ENCODE data around the gene WWOX. TPM values are rescaled to one million over a fixed set of nuclear protein-coding genes. Genes with fewer than 3 reads are reported as not detected.

WWOX gene
- total RNA-seq, 6 experiments from 2014 or later = 0.46 to 3.4 (median 1.3) TPM

DNA sequence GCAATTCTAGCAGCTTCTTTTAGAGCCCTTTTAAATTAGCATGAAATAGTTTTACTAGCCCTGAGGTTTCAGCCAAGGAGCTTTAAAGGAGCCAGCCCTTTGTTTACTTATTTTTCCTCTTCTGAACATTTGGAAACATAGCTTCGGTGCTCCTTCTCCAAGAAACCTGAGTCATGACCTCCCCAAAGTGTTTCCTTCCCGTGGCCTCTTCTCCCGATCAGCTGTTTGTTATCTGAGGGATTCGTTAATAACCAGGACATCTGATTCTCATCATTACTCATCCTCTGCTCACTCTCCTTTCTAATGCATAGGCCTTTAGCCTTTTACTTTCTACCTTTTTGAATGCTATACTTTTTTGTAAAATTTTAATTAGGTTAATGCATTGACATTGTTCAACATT is 204.5 kb downstream of the WWOX start:
- no peaks in the 10 kb centered on the region; the same call in none of the 2 replicates for H3K36me3 Mint-ChIP-seq (ENCODE audit: low read depth)
- H3K27me3 Mint-ChIP-seq (ENCODE audit: insufficient read depth) = no peaks in the 10 kb centered on the region; the same call in 1 of the 2 replicates
- TF ChIP-seq, protein P1, sequence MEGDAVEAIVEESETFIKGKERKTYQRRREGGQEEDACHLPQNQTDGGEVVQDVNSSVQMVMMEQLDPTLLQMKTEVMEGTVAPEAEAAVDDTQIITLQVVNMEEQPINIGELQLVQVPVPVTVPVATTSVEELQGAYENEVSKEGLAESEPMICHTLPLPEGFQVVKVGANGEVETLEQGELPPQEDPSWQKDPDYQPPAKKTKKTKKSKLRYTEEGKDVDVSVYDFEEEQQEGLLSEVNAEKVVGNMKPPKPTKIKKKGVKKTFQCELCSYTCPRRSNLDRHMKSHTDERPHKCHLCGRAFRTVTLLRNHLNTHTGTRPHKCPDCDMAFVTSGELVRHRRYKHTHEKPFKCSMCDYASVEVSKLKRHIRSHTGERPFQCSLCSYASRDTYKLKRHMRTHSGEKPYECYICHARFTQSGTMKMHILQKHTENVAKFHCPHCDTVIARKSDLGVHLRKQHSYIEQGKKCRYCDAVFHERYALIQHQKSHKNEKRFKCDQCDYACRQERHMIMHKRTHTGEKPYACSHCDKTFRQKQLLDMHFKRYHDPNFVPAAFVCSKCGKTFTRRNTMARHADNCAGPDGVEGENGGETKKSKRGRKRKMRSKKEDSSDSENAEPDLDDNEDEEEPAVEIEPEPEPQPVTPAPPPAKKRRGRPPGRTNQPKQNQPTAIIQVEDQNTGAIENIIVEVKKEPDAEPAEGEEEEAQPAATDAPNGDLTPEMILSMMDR (IDR thresholded peaks at IDR 0.05) = no peak
- H3K9me3 Mint-ChIP-seq = peaks cover 57% of the 10 kb centered on the region
- H3K27ac Mint-ChIP-seq = no peak overlapping the region
- DNase-seq = no peak
- no peaks in the 10 kb centered on the region for H3K4me1 Mint-ChIP-seq (ENCODE audit: low read depth)
- no peak overlapping the region for H3K4me3 Mint-ChIP-seq

GRCh38 chr16:78306361-78306760 is 206.9 kb downstream of the WWOX start:
- Mint-ChIP-seq H3K27ac (no peak overlapping the region), H3K27me3 (ENCODE audit: insufficient read depth) (no peaks in the 10 kb centered on the region; the same call in 1 of the 2 replicates), H3K4me3 (no peak overlapping the region), H3K36me3 (ENCODE audit: low read depth) (no peaks in the 10 kb centered on the region; the same call in 1 of the 2 replicates), H3K9me3 (peaks cover 64% of the 10 kb centered on the region), H3K4me1 (ENCODE audit: low read depth) (no peaks in the 10 kb centered on the region)
- TF ChIP-seq, protein P1 (IDR thresholded peaks at IDR 0.05) = no peak
- DNase-seq = no peak

DNA sequence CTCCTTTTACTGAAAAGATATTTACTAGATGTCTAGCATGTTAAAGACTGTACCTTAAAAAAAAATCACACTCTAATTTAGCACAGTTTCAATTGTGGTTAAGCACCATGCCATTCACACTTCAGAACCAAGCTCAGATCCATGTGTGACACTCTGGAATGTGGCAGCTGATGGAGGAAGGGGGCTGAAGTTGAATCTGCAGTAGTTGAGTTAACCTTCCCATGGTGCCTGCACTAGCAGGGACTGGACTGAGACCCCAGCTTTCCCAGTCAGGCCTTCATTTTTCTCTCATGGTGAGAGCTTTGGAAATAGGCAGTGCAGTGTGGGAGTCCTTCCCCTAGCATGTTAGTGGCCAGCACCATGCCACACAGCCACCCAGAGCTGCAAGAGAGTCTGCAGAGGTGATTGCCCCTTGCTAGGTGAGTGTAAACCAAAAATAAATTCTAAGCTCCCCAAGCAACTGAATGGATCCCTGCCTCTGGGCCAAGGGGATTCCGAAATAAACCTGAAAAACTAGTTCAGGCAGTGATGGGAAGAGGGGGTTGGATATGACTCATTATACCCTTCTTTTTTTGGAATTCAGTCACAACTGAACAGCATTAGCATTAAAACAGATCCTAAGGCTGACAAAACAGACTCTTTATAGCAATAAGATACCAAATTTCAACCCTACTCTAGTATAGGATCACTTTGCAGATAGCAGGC is 208.5 kb downstream of the WWOX start:
- no peaks in the 10 kb centered on the region for H3K4me1 Mint-ChIP-seq (ENCODE audit: low read depth)
- H3K4me3 Mint-ChIP-seq = no peak overlapping the region
- no peak for DNase-seq
- no peaks in the 10 kb centered on the region; the same call in 1 of the 2 replicates for H3K36me3 Mint-ChIP-seq (ENCODE audit: low read depth)
- H3K27ac Mint-ChIP-seq = no peak overlapping the region
- TF ChIP-seq, protein P1 (IDR thresholded peaks at IDR 0.05) = no peak
- peaks cover 70% of the 10 kb centered on the region for H3K9me3 Mint-ChIP-seq
- H3K27me3 Mint-ChIP-seq (ENCODE audit: insufficient read depth) = no peaks in the 10 kb centered on the region; the same call in 1 of the 2 replicates

GRCh38 chr16:78309763-78310162 is 210.3 kb downstream of the WWOX start:
- H3K9me3 Mint-ChIP-seq = peaks cover 69% of the 10 kb centered on the region
- TF ChIP-seq, protein P1 (IDR thresholded peaks at IDR 0.05) = no peak
- no peak for DNase-seq
- no peaks in the 10 kb centered on the region; the same call in 1 of the 2 replicates for H3K36me3 Mint-ChIP-seq (ENCODE audit: low read depth)
- no peak overlapping the region for H3K27ac Mint-ChIP-seq
- no peaks in the 10 kb centered on the region; the same call in none of the 2 replicates for H3K27me3 Mint-ChIP-seq (ENCODE audit: insufficient read depth)
- no peaks in the 10 kb centered on the region for H3K4me1 Mint-ChIP-seq (ENCODE audit: low read depth)
- no peak overlapping the region for H3K4me3 Mint-ChIP-seq

DNA sequence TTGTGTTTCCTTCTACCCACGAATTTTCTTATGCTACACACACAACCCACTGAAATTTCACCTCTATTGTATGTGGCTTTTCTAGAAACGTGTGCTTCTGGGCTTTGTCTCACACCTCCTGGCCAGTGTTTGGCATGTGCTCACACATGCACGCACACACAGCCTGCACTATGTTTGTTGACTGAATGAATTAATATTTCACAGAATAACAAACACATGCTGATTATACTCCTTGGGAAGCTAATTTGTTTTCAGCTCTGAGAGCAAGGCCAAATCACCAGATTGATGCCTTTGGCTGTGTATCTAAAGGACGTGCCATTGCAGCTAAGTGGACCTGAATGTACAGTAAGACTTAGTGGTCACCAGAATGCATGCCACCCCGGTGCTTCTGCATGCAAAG is 210.7 kb downstream of the WWOX start:
- Mint-ChIP-seq H3K27ac (no peak overlapping the region), H3K36me3 (ENCODE audit: low read depth) (no peaks in the 10 kb centered on the region; the same call in 1 of the 2 replicates), H3K4me1 (ENCODE audit: low read depth) (no peaks in the 10 kb centered on the region), H3K9me3 (peaks cover 68% of the 10 kb centered on the region), H3K4me3 (no peak overlapping the region), H3K27me3 (ENCODE audit: insufficient read depth) (no peaks in the 10 kb centered on the region; the same call in 1 of the 2 replicates)
- TF ChIP-seq, protein P1 (IDR thresholded peaks at IDR 0.05) = no peak
- DNase-seq = no peak
